GM12865 (cell line): ENCODE measurements around the gene CD69.

ENCODE experiments used
- DNase-seq: peaks from one replicate; pipeline ENCODE4 v3.0.0; 2010; ENCODE audit warnings: low read depth
- H3K4me3 ChIP-seq: 2 replicates; pipeline ENCODE4 v1.5.1; 2011; ENCODE audit warnings: mild to moderate bottlenecking, low read depth, low read length, control low read depth
- TF ChIP-seq, protein P1 (sequence below): IDR thresholded peaks from 2 replicates; pipeline ENCODE4 v1.5.1; 2011; ENCODE audit warnings: low read length, control low read depth, low read depth, inconsistent platforms; ENCODE audit not compliant: insufficient read depth; ENCODE audit errors: missing control alignments

Gene CD69

DNA sequence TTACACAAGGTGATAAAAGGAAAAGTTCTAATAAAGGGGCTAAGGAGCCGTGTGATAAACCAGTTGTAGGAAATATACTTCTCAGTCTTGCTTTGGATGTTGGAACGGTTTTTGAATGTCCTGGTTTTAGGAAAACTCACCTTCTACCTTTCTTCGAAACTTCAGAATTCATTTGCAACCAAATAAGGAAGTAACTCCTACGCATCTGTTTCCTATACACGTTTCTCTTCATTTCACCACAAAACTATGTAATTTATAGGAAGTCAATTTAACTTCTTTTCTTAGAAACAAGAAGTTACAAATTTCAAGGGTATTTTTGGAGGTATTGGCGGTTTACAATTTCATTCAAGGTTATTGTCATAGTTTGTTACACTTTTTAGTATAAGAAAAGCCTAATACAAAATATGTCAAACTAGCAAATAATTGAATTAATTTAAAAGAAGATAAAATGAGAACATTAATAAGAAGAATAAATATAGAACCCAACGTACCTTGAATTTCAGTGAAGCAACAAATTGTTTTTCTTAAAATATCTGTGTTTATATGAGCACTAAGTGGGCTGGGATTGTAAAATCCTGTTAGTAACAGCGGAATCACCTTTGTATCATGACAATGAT, 33.2 kb upstream of the CD69 start:
- no peak overlapping the region for H3K4me3 ChIP-seq
- DNase-seq, result no peak
- TF ChIP-seq, protein P1, sequence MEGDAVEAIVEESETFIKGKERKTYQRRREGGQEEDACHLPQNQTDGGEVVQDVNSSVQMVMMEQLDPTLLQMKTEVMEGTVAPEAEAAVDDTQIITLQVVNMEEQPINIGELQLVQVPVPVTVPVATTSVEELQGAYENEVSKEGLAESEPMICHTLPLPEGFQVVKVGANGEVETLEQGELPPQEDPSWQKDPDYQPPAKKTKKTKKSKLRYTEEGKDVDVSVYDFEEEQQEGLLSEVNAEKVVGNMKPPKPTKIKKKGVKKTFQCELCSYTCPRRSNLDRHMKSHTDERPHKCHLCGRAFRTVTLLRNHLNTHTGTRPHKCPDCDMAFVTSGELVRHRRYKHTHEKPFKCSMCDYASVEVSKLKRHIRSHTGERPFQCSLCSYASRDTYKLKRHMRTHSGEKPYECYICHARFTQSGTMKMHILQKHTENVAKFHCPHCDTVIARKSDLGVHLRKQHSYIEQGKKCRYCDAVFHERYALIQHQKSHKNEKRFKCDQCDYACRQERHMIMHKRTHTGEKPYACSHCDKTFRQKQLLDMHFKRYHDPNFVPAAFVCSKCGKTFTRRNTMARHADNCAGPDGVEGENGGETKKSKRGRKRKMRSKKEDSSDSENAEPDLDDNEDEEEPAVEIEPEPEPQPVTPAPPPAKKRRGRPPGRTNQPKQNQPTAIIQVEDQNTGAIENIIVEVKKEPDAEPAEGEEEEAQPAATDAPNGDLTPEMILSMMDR, result no peak

DNA sequence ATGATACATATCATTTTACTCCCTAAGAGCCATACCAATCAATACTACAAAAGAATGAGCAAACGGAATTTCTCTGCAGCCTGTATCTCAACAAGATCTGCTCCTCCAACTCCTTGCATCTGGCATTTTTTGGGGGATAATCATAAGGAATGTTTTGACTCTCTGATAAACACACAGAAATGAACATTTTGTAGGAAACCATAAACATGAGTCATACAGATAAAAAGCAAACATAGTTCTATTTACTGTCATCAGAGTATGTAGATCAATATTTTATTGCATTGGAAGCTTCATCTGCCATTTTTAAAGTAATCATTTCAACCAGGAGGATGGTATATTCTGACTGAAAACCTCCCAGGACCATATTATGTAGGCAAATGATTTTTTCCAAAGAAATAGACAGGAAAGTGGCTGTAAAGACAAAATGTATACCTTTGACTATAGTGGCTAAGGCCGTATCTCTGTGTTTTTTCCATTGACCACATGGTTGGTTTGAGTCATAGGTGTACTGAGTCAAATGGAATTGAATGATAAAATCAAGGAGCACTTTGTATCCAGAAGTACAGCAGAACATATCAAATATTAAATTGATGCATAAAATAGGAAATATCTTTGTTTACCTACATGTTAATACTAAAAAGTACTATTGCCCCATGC, 32.4 kb upstream of the CD69 start:
- no peak for DNase-seq
- TF ChIP-seq, protein P1, result no peak
- H3K4me3 ChIP-seq, result no peak overlapping the region

DNA sequence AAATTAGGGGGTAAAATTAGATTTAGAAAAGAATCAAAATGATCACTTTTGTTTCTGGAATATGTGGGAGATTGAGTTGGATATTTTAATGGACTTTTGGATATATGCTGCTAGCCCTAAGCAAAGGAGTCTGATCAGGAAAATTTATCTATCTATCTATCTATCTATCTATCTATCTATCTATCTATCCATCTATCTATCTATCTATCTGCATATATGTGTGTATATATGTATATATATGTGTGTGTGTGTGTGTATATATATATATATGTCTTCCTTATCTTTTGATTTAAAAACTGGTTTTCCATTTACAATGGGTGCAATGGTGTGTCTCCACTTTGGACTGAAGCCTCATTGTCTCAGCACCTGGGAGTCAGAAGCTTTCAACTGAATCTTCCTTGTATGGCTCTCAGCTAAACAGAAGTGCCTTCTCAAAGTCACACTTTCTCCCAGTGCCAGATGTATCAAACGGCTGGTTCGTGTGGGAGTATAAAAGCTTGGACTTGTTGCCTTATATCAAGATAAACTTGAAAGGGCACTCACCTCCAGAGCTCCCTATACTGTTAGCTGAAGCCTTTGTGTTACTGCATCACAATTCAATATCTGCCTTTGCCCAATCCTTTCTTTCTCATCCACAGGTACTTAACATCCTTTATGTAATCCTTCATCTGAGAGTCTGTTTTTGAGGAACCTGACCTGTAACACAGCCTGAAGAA, 31.6 kb upstream of the CD69 start:
- DNase-seq, result no peak
- TF ChIP-seq, protein P1, result no peak
- no peak overlapping the region for H3K4me3 ChIP-seq

DNA sequence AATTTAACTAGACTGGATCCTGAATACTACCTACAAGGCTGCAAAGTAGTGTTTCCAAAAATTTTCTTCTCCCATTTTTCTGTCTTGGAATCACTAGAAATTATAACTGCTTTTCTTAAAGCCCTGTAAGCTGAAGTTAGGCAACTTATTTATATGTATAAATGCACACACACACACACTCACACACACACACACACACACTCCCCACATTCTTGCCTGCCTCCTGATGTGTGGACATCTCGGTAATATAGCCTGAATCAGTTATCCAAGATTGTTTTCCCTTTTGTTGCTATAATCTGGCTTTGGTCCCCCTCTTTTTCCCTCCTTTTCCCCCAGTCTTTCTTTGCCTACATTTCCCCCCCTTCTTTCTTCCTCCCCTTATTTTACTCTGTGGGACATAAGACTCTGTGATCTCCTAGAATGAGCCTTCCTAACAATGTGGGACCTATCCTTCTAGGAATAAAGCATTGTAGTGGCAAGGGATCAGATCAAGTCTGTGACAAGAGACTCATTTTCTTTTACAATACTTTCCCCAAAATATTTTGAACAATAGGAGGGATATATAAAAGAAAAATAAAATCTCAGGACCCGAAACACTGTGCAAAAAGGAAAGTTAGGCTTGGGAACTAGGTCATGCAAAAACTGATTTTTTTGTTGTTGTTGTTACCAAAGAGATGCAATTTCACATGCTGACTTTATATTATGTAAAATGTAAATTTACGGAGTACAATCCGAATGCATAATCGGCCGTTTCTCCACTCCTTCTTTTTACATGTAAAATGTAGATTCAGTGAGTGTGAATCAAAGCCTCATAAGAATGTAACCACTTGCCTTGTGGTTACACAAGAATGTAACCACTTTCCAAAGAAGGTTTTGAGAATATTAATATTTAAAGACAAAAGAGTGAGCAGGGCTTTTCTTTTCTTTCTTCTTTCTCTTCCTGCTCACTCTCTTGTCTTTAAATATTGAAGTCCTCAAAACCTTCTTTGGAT, 26.3 kb upstream of the CD69 start:
- H3K4me3 ChIP-seq, result no peak overlapping the region
- TF ChIP-seq, protein P1, result no peak

DNA sequence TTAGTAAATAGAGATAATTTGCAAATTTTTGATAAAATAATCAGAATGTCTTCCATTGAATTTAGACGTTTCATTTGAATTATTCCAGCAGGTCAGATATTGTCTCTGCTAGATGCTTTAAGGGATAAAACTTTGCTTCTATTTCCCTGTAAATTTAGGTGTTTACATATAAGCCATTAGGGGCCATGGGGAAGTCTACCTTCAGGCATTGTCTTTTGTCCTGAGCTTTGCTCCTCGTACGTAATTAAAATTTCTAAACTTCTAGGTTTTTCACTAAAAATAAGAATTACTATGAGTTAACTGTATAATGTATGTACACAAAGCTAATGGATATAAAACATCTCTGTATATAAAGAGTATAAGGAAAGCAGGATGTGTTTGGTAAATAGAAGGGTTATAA, 24.1 kb upstream of the CD69 start:
- DNase-seq, result no peak
- TF ChIP-seq, protein P1, result no peak
- H3K4me3 ChIP-seq, result no peak overlapping the region

More for the DNA sequence above, 26.3 kb upstream of the CD69 start:
- no peak for DNase-seq

DNA sequence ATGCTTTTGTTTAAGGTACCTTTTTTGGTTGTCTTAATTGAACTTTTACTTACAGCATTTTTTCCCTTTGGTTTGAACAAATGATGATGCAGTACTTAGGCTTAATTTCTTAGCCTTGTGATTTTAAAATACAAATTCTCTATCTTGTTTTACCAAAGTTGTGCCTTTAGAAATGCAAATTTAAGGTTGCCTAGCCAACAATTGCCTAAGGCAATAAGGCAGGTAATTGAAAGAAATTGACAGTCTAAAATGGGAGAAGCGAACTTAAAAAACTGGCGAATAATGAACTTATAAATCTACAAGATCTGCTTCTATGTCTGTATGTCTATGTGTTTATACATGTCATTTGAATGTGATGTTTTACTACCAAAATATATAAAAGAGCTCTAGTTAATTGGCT, 23.6 kb upstream of the CD69 start:
- no peak for DNase-seq
- TF ChIP-seq, protein P1, result no peak
- no peak overlapping the region for H3K4me3 ChIP-seq
